HEK293 (cell line): ENCODE data around the gene KPNA6.

Experiments used
- CTCF ChIA-PET: fragments of 350-600 bp; formaldehyde crosslinking; extraction: SDS; loops from one replicate; lab custom pipeline; 2021; ENCODE audit warnings: antibody characterized with exemption; lab: Yijun Ruan, JAX
- POLR2A ChIA-PET: fragments of 300-600 bp; formaldehyde crosslinking; extraction: SDS; loops from one replicate; lab custom pipeline; 2020; ENCODE audit warnings: antibody characterized with exemption, inconsistent platforms; lab: Yijun Ruan, JAX
- H3K27ac ChIP-seq: fragments of 200-500 bp; sonication (Bioruptor generic); 2 replicates; pipeline ENCODE4 v1.5.1; 2014; ENCODE audit warnings: low read depth, low read length, control low read depth, inconsistent platforms; ENCODE audit errors: extremely low read depth
- H3K36me3 ChIP-seq, 2 experiments: fragments of 200-500 bp in 1 of 2; sonication (Bioruptor generic) in 1 of 2; 1 replicate in 1 of 2; 2 replicates in 1 of 2; pipeline ENCODE4 v1.5.1; 2014 to 2017; ENCODE audit warnings: inconsistent platforms in 2 of 2, low read length in 2 of 2; ENCODE audit not compliant: control insufficient read depth in 2 of 2, insufficient read depth in 1 of 2
- H3K4me1 ChIP-seq: fragments of 200-500 bp; sonication (Bioruptor generic); 2 replicates; pipeline ENCODE4 v1.5.1; 2014; ENCODE audit warnings: mild to moderate bottlenecking, low read length, inconsistent platforms; ENCODE audit not compliant: control insufficient read depth, insufficient read depth
- H3K4me3 ChIP-seq: 2 replicates; pipeline ENCODE4 v1.5.1; 2011; ENCODE audit warnings: low read depth, mild to moderate bottlenecking, control low read depth, low read length, moderate library complexity
- H3K9me3 ChIP-seq: fragments of 200-500 bp; sonication (Bioruptor generic); 2 replicates; pipeline ENCODE4 v1.5.1; 2014; ENCODE audit warnings: low read depth, low read length, inconsistent platforms; ENCODE audit not compliant: control insufficient read depth, insufficient read depth
- KLF16 ChIP-seq: fragments of 450-650 bp; formaldehyde crosslinking; IDR thresholded peaks from 2 replicates; pipeline ENCODE4 v1.5.1; 2017; ENCODE audit warnings: missing biosample characterization, missing genetic modification characterization
- MYNN ChIP-seq: fragments of 450-650 bp; formaldehyde crosslinking; IDR thresholded peaks from 2 replicates; pipeline ENCODE4 v1.5.1; 2016; ENCODE audit warnings: missing biosample characterization, missing genetic modification characterization, borderline replicate concordance
- SCRT2 ChIP-seq: fragments of 450-650 bp; formaldehyde crosslinking; IDR thresholded peaks from 2 replicates; pipeline ENCODE4 v1.5.1; 2016; ENCODE audit warnings: missing biosample characterization, missing genetic modification characterization
- WT1 ChIP-seq: fragments of 450-650 bp; formaldehyde crosslinking; IDR thresholded peaks from 2 replicates; pipeline ENCODE4 v1.5.1; 2016; ENCODE audit warnings: missing biosample characterization, missing genetic modification characterization
- ZNF184 ChIP-seq: fragments of 450-650 bp; IDR thresholded peaks from 2 replicates; pipeline ENCODE4 v1.5.1; 2018; ENCODE audit warnings: missing biosample characterization, mild to moderate bottlenecking, missing genetic modification characterization
- ZNF280C ChIP-seq: fragments of 450-650 bp; formaldehyde crosslinking; IDR thresholded peaks from 2 replicates; pipeline ENCODE4 v1.5.1; 2016; ENCODE audit warnings: missing biosample characterization, missing genetic modification characterization
- ZNF335 ChIP-seq: fragments of 450-650 bp; formaldehyde crosslinking; conservative IDR thresholded peaks from 2 replicates; pipeline ENCODE4 v1.5.1; 2016; ENCODE audit warnings: missing biosample characterization, missing genetic modification characterization
- ZNF350 ChIP-seq: fragments of 450-650 bp; formaldehyde crosslinking; IDR thresholded peaks from 2 replicates; pipeline ENCODE4 v1.5.0; 2017; ENCODE audit warnings: missing biosample characterization, mild to moderate bottlenecking, missing genetic modification characterization
- ZNF449 ChIP-seq: fragments of 450-650 bp; formaldehyde crosslinking; IDR thresholded peaks from 2 replicates; pipeline ENCODE4 v1.5.1; 2017; ENCODE audit warnings: missing biosample characterization, mild to moderate bottlenecking, missing genetic modification characterization, moderate library complexity
- ZNF48 ChIP-seq: fragments of 450-650 bp; formaldehyde crosslinking; IDR thresholded peaks from 2 replicates; pipeline ENCODE4 v1.5.1; 2016; ENCODE audit warnings: missing biosample characterization, missing genetic modification characterization
- ZNF488 ChIP-seq: fragments of 450-650 bp; formaldehyde crosslinking; IDR thresholded peaks from 2 replicates; pipeline ENCODE4 v1.5.1; 2016; ENCODE audit warnings: missing biosample characterization, missing genetic modification characterization
- ZNF670 ChIP-seq: fragments of 450-650 bp; formaldehyde crosslinking; IDR thresholded peaks from 2 replicates; pipeline ENCODE4 v1.5.1; 2016; ENCODE audit warnings: missing biosample characterization, missing genetic modification characterization, low read depth
- ZNF677 ChIP-seq: fragments of 450-650 bp; IDR thresholded peaks from 2 replicates; pipeline ENCODE4 v1.5.0; 2018; ENCODE audit warnings: missing biosample characterization, mild to moderate bottlenecking, missing genetic modification characterization, moderate library complexity
- ZNF692 ChIP-seq: fragments of 450-650 bp; formaldehyde crosslinking; IDR thresholded peaks from 2 replicates; pipeline ENCODE4 v1.5.1; 2016; ENCODE audit warnings: missing biosample characterization, missing genetic modification characterization
- ZNF768 ChIP-seq: fragments of 450-650 bp; formaldehyde crosslinking; IDR thresholded peaks from 2 replicates; pipeline ENCODE4 v1.5.1; 2018; ENCODE audit warnings: missing biosample characterization, mild to moderate bottlenecking, missing genetic modification characterization
- ZNF837 ChIP-seq: fragments of 450-650 bp; formaldehyde crosslinking; IDR thresholded peaks from 2 replicates; pipeline ENCODE4 v1.5.1; 2016; ENCODE audit warnings: missing biosample characterization, missing genetic modification characterization
- ZSCAN5A ChIP-seq: fragments of 450-650 bp; formaldehyde crosslinking; IDR thresholded peaks from 2 replicates; pipeline ENCODE4 v1.5.1; 2016; ENCODE audit warnings: missing biosample characterization, missing genetic modification characterization
- TF ChIP-seq, protein P1 (sequence below): fragments of 450-650 bp; formaldehyde crosslinking; conservative IDR thresholded peaks from 2 replicates; pipeline ENCODE4 v1.5.1; 2016; ENCODE audit warnings: low read depth, missing biosample characterization, missing genetic modification characterization
- TF ChIP-seq, protein P2 (sequence below): fragments of 450-650 bp; formaldehyde crosslinking; IDR thresholded peaks from 2 replicates; pipeline ENCODE4 v1.5.1; 2016; ENCODE audit warnings: missing biosample characterization, missing genetic modification characterization

Gene KPNA6

DNA sequence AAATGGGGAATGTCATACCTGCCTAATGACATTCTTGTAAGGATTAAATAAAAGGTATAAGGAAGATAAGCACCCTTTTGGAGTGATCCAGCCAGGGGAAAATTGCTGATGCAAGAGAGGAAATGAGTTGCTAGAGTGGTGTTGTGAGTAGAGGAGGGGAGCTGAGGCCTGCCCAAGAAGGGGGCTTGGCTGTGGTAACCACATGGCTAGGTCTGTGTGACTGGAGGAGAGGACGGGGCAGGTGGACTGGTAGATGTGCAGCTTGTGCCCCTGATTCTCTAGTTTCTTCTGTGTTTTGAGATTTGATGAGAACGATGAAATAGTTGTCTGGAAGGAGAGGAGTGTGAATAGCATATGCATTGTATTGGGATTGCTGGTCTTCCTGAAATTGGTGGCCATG is 78.2 kb downstream of the KPNA6 start:
- Histone ChIP-seq H3K9me3 (no peaks in the 10 kb centered on the region), H3K36me3 (peaks cover 73 to 91% of the 10 kb centered on the region in 2 experiments), H3K27ac (peak overlapping the region; percentile 24; the same call in 1 of the 2 replicates), H3K4me1 (peaks cover 4% of the 10 kb centered on the region; the same call in 1 of the 2 replicates), H3K4me3 (no peak overlapping the region)
- POLR2A ChIA-PET: no interaction called here
- CTCF ChIA-PET: no interaction called here
- no peak for TF ChIP-seq ZNF280C (tag by site-specific recombination)
- TF ChIP-seq ZNF677 (tag by site-specific recombination): no peak
- no peak for TF ChIP-seq ZNF350 (tag by site-specific recombination)
- TF ChIP-seq ZNF692 (tag by site-specific recombination): 0 out of 2 replicates have a peak, but pooled peaks have one; percentile 36
- no peak for TF ChIP-seq ZNF670 (tag by site-specific recombination)
- TF ChIP-seq ZNF184 (tag by site-specific recombination): no peak
- TF ChIP-seq ZNF768 (tag by site-specific recombination): no peak
- no peak for TF ChIP-seq ZNF449 (tag by site-specific recombination)
- TF ChIP-seq ZNF335 (tag by site-specific recombination): 0 out of 2 replicates have a peak, but pooled peaks have one; percentile 17
- TF ChIP-seq, protein P1, sequence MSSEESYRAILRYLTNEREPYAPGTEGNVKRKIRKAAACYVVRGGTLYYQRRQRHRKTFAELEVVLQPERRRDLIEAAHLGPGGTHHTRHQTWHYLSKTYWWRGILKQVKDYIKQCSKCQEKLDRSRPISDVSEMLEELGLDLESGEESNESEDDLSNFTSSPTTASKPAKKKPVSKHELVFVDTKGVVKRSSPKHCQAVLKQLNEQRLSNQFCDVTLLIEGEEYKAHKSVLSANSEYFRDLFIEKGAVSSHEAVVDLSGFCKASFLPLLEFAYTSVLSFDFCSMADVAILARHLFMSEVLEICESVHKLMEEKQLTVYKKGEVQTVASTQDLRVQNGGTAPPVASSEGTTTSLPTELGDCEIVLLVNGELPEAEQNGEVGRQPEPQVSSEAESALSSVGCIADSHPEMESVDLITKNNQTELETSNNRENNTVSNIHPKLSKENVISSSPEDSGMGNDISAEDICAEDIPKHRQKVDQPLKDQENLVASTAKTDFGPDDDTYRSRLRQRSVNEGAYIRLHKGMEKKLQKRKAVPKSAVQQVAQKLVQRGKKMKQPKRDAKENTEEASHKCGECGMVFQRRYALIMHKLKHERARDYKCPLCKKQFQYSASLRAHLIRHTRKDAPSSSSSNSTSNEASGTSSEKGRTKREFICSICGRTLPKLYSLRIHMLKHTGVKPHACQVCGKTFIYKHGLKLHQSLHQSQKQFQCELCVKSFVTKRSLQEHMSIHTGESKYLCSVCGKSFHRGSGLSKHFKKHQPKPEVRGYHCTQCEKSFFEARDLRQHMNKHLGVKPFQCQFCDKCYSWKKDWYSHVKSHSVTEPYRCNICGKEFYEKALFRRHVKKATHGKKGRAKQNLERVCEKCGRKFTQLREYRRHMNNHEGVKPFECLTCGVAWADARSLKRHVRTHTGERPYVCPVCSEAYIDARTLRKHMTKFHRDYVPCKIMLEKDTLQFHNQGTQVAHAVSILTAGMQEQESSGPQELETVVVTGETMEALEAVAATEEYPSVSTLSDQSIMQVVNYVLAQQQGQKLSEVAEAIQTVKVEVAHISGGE (tag by site-specific recombination): no peak
- no peak for TF ChIP-seq MYNN
- no peak for TF ChIP-seq SCRT2 (tag by site-specific recombination)
- TF ChIP-seq WT1 (tag by site-specific recombination): no peak
- no peak for TF ChIP-seq ZNF488 (tag by site-specific recombination)
- TF ChIP-seq KLF16 (tag by site-specific recombination): peak; percentile 51; the same call in 1 of the 2 replicates
- no peak for TF ChIP-seq ZNF48 (tag by site-specific recombination)
- TF ChIP-seq, protein P2, sequence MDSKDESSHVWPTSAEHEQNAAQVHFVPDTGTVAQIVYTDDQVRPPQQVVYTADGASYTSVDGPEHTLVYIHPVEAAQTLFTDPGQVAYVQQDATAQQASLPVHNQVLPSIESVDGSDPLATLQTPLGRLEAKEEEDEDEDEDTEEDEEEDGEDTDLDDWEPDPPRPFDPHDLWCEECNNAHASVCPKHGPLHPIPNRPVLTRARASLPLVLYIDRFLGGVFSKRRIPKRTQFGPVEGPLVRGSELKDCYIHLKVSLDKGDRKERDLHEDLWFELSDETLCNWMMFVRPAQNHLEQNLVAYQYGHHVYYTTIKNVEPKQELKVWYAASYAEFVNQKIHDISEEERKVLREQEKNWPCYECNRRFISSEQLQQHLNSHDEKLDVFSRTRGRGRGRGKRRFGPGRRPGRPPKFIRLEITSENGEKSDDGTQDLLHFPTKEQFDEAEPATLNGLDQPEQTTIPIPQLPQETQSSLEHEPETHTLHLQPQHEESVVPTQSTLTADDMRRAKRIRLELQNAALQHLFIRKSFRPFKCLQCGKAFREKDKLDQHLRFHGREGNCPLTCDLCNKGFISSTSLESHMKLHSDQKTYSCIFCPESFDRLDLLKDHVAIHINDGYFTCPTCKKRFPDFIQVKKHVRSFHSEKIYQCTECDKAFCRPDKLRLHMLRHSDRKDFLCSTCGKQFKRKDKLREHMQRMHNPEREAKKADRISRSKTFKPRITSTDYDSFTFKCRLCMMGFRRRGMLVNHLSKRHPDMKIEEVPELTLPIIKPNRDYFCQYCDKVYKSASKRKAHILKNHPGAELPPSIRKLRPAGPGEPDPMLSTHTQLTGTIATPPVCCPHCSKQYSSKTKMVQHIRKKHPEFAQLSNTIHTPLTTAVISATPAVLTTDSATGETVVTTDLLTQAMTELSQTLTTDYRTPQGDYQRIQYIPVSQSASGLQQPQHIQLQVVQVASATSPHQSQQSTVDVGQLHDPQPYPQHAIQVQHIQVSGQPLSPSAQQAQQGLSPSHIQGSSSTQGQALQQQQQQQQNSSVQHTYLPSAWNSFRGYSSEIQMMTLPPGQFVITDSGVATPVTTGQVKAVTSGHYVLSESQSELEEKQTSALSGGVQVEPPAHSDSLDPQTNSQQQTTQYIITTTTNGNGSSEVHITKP: 0 out of 2 replicates have a peak, but pooled peaks have one; percentile 33
- no peak for TF ChIP-seq ZSCAN5A (tag by site-specific recombination)
- TF ChIP-seq ZNF837 (tag by site-specific recombination): no peak
